ENCODE results near the gene ST3GAL6.

GRCh38 chr3:98735296-98735695 lies 27.8 kb upstream of the ST3GAL6 start:
- TF ChIP-seq CTCF (IDR thresholded peaks at IDR 0.05; ENCODE audit: poor library complexity), result no peak
- TF ChIP-seq EZH2phosphoT487 (IDR thresholded peaks at IDR 0.05; ENCODE audit: low read depth, severe bottlenecking, unreplicated experiment), result no peak
- TF ChIP-seq EZH2 (IDR thresholded peaks at IDR 0.05; ENCODE audit: borderline replicate concordance), result no peak
